ENCODE data around the gene CDO1. TPM values are rescaled to one million over a fixed set of nuclear protein-coding genes. Genes with fewer than 3 reads are reported as not detected.

The CDO1 gene
- total and polyA plus RNA-seq, 4 experiments from 2014 or later = 1.1 to 1.4 TPM; not detected in 2

DNA sequence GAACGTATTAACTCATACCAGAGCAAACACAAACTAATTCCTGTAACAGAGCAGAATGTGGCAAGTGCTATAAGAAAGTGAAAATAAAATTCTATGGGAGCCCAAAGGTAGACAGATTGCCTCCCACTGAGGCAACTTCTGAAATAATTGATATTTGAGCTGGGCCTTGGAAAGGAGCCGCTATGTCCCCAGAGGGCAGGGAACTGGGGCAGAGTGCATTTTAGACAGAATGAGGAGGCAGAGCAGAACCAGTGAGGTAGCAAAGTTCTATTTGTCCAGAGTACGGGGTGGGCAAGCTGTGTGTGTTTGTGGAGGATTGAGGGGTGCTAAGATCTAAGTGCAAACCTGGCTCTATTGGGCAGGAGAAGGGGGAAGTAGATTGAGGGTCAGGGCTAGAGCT, 19.8 kb downstream of the CDO1 start:
- no peak overlapping the region for H3K27ac Mint-ChIP-seq
- no peaks in the 10 kb centered on the region for H3K27me3 ChIP-seq (ENCODE audit: insufficient read depth, low read length)
- ChIA-PET CTCF (ENCODE audit: partially characterized antibody) (interaction anchor here (0.8 kb wide), 1 partner anchor 12 kb away, joined by 3 read pairs; no protein-coding TSS in a partner anchor), POLR2A (ENCODE audit: partially characterized antibody) (no interaction called here)
- no peak for DNase-seq
- no peak overlapping the region for H3K4me3 Mint-ChIP-seq
- H3K4me1 ChIP-seq (ENCODE audit: insufficient read depth, low read length) = no peaks in the 10 kb centered on the region
- no peaks in the 10 kb centered on the region for H3K9me3 Mint-ChIP-seq
- H3K36me3 ChIP-seq (ENCODE audit: insufficient read depth, low read length) = no peaks in the 10 kb centered on the region
- no peak overlapping the region for H3K4me3 ChIP-seq (ENCODE audit: low read length in 2 of 2)
- peaks cover 11 to 13% of the 10 kb centered on the region in 2 donors for H3K27me3 Mint-ChIP-seq
- no peaks in the 10 kb centered on the region for H3K36me3 Mint-ChIP-seq
- no peaks in the 10 kb centered on the region for H3K9me3 ChIP-seq (ENCODE audit: control insufficient read depth in 1 of 2, low read length in 2 of 2)
- intact Hi-C loops (cut with micrococcal nuclease) = no loop called here
- H3K4me1 Mint-ChIP-seq = no peaks in the 10 kb centered on the region
- no peak overlapping the region for H3K27ac ChIP-seq (ENCODE audit: low read depth, low read length)

DNA sequence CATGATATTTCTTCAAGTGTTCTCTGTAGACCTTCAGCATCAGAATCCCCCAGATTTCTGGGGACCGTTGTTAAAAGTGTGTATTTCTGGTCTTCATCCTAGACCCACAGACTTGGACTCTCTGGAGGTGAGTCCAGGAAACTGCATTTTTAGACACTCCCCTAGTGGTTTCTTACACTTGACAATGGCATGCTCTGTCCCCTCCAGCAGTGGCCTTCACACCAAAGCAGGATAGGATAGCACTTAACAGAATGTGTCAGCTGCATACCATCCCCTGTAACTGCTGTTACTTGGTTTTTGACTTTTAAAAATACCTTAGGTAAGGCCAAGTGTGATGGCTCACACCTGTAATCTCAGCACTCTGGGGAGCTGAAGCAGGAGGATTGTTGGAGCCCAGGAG, 20.8 kb downstream of the CDO1 start:
- Mint-ChIP-seq H3K27ac (no peak overlapping the region), H3K4me3 (no peak overlapping the region), H3K4me1 (no peaks in the 10 kb centered on the region), H3K27me3 (peaks cover 12 to 15% of the 10 kb centered on the region in 2 donors), H3K36me3 (no peaks in the 10 kb centered on the region), H3K9me3 (no peaks in the 10 kb centered on the region)
- DNase-seq = no peak
- Histone ChIP-seq H3K9me3 (ENCODE audit: control insufficient read depth in 1 of 2, low read length in 2 of 2) (no peaks in the 10 kb centered on the region), H3K4me1 (ENCODE audit: insufficient read depth, low read length) (no peaks in the 10 kb centered on the region), H3K4me3 (ENCODE audit: low read length in 2 of 2) (no peak overlapping the region), H3K27me3 (ENCODE audit: insufficient read depth, low read length) (no peaks in the 10 kb centered on the region), H3K36me3 (ENCODE audit: insufficient read depth, low read length) (no peaks in the 10 kb centered on the region), H3K27ac (ENCODE audit: low read depth, low read length) (no peak overlapping the region)
- ChIA-PET POLR2A (ENCODE audit: partially characterized antibody) (no interaction called here), CTCF (ENCODE audit: partially characterized antibody) (no interaction called here)
- intact Hi-C loops (cut with micrococcal nuclease) = no loop called here

DNA sequence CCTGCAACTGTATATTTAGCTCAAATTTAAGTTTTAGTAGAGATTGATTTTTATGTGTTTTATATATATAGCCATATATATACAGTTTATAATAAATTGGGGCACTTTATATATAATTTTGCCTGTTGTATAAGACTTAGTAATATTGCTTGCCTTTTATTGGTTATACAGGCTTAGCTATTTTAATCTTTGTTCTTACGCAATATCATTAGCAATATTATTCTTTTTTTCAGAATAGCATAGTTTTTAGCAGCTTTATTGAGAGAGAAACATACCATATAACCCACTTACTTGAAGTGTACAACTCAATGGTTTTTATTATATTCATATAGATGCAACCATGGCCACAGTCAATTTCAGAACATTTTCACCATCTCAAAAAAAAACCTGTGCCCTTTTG, 28.0 kb downstream of the CDO1 start:
- Histone ChIP-seq H3K9me3 (ENCODE audit: control insufficient read depth in 1 of 2, low read length in 2 of 2) (no peaks in the 10 kb centered on the region), H3K27ac (ENCODE audit: low read depth, low read length) (no peak overlapping the region), H3K4me1 (ENCODE audit: insufficient read depth, low read length) (no peaks in the 10 kb centered on the region), H3K36me3 (ENCODE audit: insufficient read depth, low read length) (no peaks in the 10 kb centered on the region), H3K27me3 (ENCODE audit: insufficient read depth, low read length) (no peaks in the 10 kb centered on the region), H3K4me3 (ENCODE audit: low read length in 2 of 2) (no peak overlapping the region)
- peaks cover 31 to 37% of the 10 kb centered on the region in 2 donors for H3K27me3 Mint-ChIP-seq
- no peaks in the 10 kb centered on the region for H3K36me3 Mint-ChIP-seq
- DNase-seq = no peak
- intact Hi-C loops (cut with micrococcal nuclease) = no loop called here
- H3K4me3 Mint-ChIP-seq = no peak overlapping the region
- no peak overlapping the region for H3K27ac Mint-ChIP-seq
- CTCF ChIA-PET (ENCODE audit: partially characterized antibody) = interaction anchor here (1.4 kb wide), 1 partner anchor 9 kb away, joined by 3 read pairs; no protein-coding TSS in a partner anchor
- peaks cover 0 to 13% (median 4%) of the 10 kb centered on the region in 8 donors for H3K9me3 Mint-ChIP-seq
- POLR2A ChIA-PET (ENCODE audit: partially characterized antibody) = no interaction called here
- H3K4me1 Mint-ChIP-seq = no peaks in the 10 kb centered on the region

DNA sequence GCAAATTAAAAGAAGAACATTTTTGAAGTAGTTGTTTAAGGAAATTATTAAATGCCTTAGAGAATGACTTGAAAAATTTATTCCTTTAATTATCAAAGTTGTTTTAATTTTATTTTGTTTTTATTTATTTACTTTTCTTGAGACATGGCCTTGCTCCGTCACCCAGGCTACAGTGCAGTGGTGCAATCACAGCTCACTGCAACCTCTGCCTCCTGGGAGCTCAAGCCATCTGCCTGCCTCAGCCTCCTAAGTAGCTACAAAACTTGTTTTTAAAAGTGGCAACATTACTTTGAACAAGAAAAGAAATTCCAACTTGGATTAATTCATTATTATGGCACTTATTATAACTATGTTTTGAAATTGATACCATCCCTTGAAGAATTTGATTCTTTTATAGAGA, 29.0 kb downstream of the CDO1 start:
- intact Hi-C loops (cut with micrococcal nuclease) = no loop called here
- no peak overlapping the region for H3K27ac Mint-ChIP-seq
- H3K4me3 Mint-ChIP-seq = no peak overlapping the region
- POLR2A ChIA-PET (ENCODE audit: partially characterized antibody) = no interaction called here
- H3K9me3 ChIP-seq (ENCODE audit: control insufficient read depth in 1 of 2, low read length in 2 of 2) = no peaks in the 10 kb centered on the region
- no peaks in the 10 kb centered on the region for H3K27me3 ChIP-seq (ENCODE audit: insufficient read depth, low read length)
- DNase-seq = no peak
- H3K9me3 Mint-ChIP-seq = peaks cover 0 to 13% (median 4%) of the 10 kb centered on the region in 8 donors
- H3K36me3 Mint-ChIP-seq = no peaks in the 10 kb centered on the region
- peaks cover 26 to 31% of the 10 kb centered on the region in 2 donors for H3K27me3 Mint-ChIP-seq
- H3K4me3 ChIP-seq (ENCODE audit: low read length in 2 of 2) = no peak overlapping the region
- CTCF ChIA-PET (ENCODE audit: partially characterized antibody) = interaction anchor here (1.4 kb wide), 1 partner anchor 10 kb away, joined by 3 read pairs; no protein-coding TSS in a partner anchor
- H3K4me1 ChIP-seq (ENCODE audit: insufficient read depth, low read length) = no peaks in the 10 kb centered on the region
- H3K4me1 Mint-ChIP-seq = no peaks in the 10 kb centered on the region
- no peak overlapping the region for H3K27ac ChIP-seq (ENCODE audit: low read depth, low read length)
- no peaks in the 10 kb centered on the region for H3K36me3 ChIP-seq (ENCODE audit: insufficient read depth, low read length)

DNA sequence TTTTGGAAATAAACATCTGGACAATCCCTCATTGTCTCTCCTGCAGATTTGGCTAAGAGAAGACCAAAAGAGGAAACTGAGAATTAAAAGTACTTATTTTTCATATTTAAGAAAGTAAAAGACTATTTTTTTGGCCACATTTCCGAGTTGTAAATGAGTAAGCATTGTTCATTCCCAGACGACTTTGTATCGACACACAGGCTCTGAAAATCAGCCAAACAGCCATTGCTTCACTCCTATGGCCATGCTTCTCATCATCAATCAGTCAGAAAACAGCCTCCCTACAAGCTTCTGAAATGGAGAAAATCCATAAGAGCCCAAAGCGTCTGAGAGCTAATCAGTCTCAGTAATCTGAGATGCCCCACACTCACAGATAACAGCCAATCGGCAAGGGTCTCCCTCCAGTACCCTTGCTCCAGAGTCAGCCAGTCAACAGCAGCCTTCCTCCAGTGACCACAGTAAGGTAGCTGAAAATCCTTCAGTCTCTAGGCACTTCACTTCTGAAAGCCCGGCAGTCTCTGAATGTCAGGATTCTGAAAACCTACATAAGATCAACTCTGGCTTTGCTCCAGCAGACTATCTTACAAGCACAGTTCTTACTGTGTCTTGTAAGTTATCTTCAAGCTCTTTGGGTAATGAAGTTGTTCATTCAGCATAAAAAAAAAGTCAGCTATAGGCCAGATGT, 30.9 kb downstream of the CDO1 start:
- Histone ChIP-seq H3K4me1 (ENCODE audit: insufficient read depth, low read length) (no peaks in the 10 kb centered on the region), H3K4me3 (ENCODE audit: low read length in 2 of 2) (no peak overlapping the region), H3K27ac (ENCODE audit: low read depth, low read length) (no peak overlapping the region), H3K36me3 (ENCODE audit: insufficient read depth, low read length) (no peaks in the 10 kb centered on the region), H3K27me3 (ENCODE audit: insufficient read depth, low read length) (no peaks in the 10 kb centered on the region), H3K9me3 (ENCODE audit: control insufficient read depth in 1 of 2, low read length in 2 of 2) (no peaks in the 10 kb centered on the region)
- CTCF ChIA-PET (ENCODE audit: partially characterized antibody) = interaction anchor here (1.5 kb wide), 1 partner anchor 11 kb away, joined by 3 read pairs; no protein-coding TSS in a partner anchor
- H3K4me3 Mint-ChIP-seq = no peak overlapping the region
- H3K9me3 Mint-ChIP-seq = peaks cover 0 to 13% (median 4%) of the 10 kb centered on the region in 8 donors
- no peak overlapping the region for H3K27ac Mint-ChIP-seq
- POLR2A ChIA-PET (ENCODE audit: partially characterized antibody) = no interaction called here
- intact Hi-C loops (cut with micrococcal nuclease) = no loop called here
- no peak for DNase-seq
- no peaks in the 10 kb centered on the region for H3K36me3 Mint-ChIP-seq
- H3K27me3 Mint-ChIP-seq = peaks cover 24 to 36% of the 10 kb centered on the region in 2 donors
- H3K4me1 Mint-ChIP-seq = no peaks in the 10 kb centered on the region

DNA sequence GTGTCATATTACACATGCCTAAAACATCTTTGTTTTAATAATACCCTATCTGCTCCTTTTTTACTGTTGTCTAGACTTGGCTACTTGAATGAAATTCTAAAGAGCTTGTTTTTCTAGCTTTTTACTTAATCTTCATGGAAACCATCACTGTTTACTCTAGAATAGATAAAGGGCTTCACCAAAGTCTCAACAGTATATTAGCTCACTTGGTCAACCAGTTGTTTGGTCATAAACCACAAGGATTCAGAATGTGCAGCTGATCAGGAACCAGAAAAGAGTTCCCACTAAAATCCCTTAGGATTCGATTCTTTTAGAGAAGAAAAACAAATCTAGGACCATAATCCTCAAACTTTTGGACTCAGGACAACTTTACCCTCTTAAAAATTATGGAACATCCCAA, 38.0 kb downstream of the CDO1 start:
- Mint-ChIP-seq H3K36me3 (no peaks in the 10 kb centered on the region), H3K27ac (no peak overlapping the region), H3K27me3 (peaks cover 8 to 11% of the 10 kb centered on the region in 2 donors), H3K4me3 (no peak overlapping the region), H3K4me1 (peaks cover 0 to 2% (median 0%) of the 10 kb centered on the region in 4 donors), H3K9me3 (no peaks in the 10 kb centered on the region)
- Histone ChIP-seq H3K4me1 (ENCODE audit: insufficient read depth, low read length) (no peaks in the 10 kb centered on the region), H3K36me3 (ENCODE audit: insufficient read depth, low read length) (no peaks in the 10 kb centered on the region), H3K27ac (ENCODE audit: low read depth, low read length) (no peak overlapping the region), H3K27me3 (ENCODE audit: insufficient read depth, low read length) (no peaks in the 10 kb centered on the region), H3K4me3 (ENCODE audit: low read length in 2 of 2) (no peak overlapping the region), H3K9me3 (ENCODE audit: control insufficient read depth in 1 of 2, low read length in 2 of 2) (no peaks in the 10 kb centered on the region)
- DNase-seq = no peak
- intact Hi-C loops (cut with micrococcal nuclease) = no loop called here
- ChIA-PET POLR2A (ENCODE audit: partially characterized antibody) (no interaction called here), CTCF (ENCODE audit: partially characterized antibody) (no interaction called here)

DNA sequence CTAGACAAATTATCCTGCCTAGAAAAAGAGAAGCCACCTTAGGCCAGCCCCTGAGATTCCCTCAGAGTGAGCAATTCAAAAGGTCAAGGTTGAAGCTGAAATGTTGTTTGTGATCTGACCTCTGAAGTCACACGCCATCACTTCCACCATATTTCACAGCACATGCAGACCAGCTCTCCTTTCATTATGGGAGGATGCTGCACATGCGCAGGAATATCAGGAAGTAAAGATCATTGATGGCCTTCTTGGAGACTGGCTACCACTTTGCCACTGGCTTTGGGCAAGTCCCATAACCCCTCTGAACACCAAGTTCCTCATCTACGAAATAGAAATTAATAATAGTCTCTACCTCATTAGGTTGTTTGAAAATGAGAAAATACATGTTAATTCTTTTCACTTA, 39.5 kb downstream of the CDO1 start:
- ChIA-PET CTCF (ENCODE audit: partially characterized antibody) (interaction anchor here (0.9 kb wide), 1 partner anchor 30 kb away, joined by 3 read pairs; no protein-coding TSS in a partner anchor), POLR2A (ENCODE audit: partially characterized antibody) (no interaction called here)
- intact Hi-C loops (cut with micrococcal nuclease) = no loop called here
- H3K4me1 Mint-ChIP-seq = peaks cover 0 to 2% (median 0%) of the 10 kb centered on the region in 4 donors
- no peaks in the 10 kb centered on the region for H3K9me3 Mint-ChIP-seq
- no peak for DNase-seq
- Histone ChIP-seq H3K36me3 (ENCODE audit: insufficient read depth, low read length) (no peaks in the 10 kb centered on the region), H3K9me3 (ENCODE audit: control insufficient read depth in 1 of 2, low read length in 2 of 2) (no peaks in the 10 kb centered on the region), H3K27me3 (ENCODE audit: insufficient read depth, low read length) (no peaks in the 10 kb centered on the region), H3K27ac (ENCODE audit: low read depth, low read length) (no peak overlapping the region), H3K4me1 (ENCODE audit: insufficient read depth, low read length) (no peaks in the 10 kb centered on the region), H3K4me3 (ENCODE audit: low read length in 2 of 2) (no peak overlapping the region)
- H3K27me3 Mint-ChIP-seq = peaks cover 14 to 15% of the 10 kb centered on the region in 2 donors
- H3K36me3 Mint-ChIP-seq = no peaks in the 10 kb centered on the region
- H3K4me3 Mint-ChIP-seq = no peak overlapping the region
- no peak overlapping the region for H3K27ac Mint-ChIP-seq

All from CD4-positive, alpha-beta memory T cell (primary cell).